Uterus (tissue), 2 donors: ENCODE measurements around the gene TF.

Experiments used
- CTCF ChIP-seq, 4 experiments: fragments of 200-600 bp in 2 of 4; fragments of 450-650 bp in 2 of 4; sonication (generic) in 2 of 4; IDR thresholded peaks; one replicate each; pipeline ENCODE4 v1.5.1; 2016 to 2019; ENCODE audit warnings: antibody characterized with exemption in 4 of 4, mild to moderate bottlenecking in 2 of 4, moderate library complexity in 1 of 4
- POLR2A ChIP-seq, 2 donors: fragments of 450-650 bp; IDR thresholded peaks; one replicate each; pipeline ENCODE4 v1.6.1; 2016; ENCODE audit warnings: antibody characterized with exemption in 2 of 2, mild to moderate bottlenecking in 1 of 2, moderate library complexity in 1 of 2

- TF ChIP-seq POLR2A (IDR thresholded peaks at IDR 0.05) = no peak
- TF ChIP-seq CTCF (IDR thresholded peaks at IDR 0.05) = no peak
Observed at GRCh38 chr3:133703915-133704314, 42.3 kb upstream of the TF start.
